KMS-11 (cell line): Measurements from ENCODE around the gene CYBA.

Experiments used
- H2AFZ ChIP-seq: fragments of 200-600 bp; sonication (generic); 2 replicates; pipeline ENCODE4 v1.6.1; 2016; ENCODE audit warnings: antibody characterized with exemption, mixed run types, low read depth
- H3K27ac ChIP-seq: fragments of 200-600 bp; sonication (generic); 2 replicates; pipeline ENCODE4 v1.6.1; 2016; ENCODE audit warnings: mild to moderate bottlenecking, mixed run types
- H3K27me3 ChIP-seq: fragments of 200-600 bp; sonication (generic); 2 replicates; pipeline ENCODE4 v1.6.1; 2017; ENCODE audit warnings: mild to moderate bottlenecking, low read depth, mixed run types, moderate library complexity; ENCODE audit not compliant: insufficient read depth
- H3K36me3 ChIP-seq: fragments of 200-600 bp; sonication (generic); 2 replicates; pipeline ENCODE4 v1.6.1; 2017; ENCODE audit warnings: mild to moderate bottlenecking, mixed run types; ENCODE audit not compliant: insufficient read depth
- H3K4me1 ChIP-seq: fragments of 200-600 bp; sonication (generic); 2 replicates; pipeline ENCODE4 v1.6.1; 2016; ENCODE audit warnings: mild to moderate bottlenecking, low read depth, mixed run types; ENCODE audit not compliant: poor library complexity, severe bottlenecking
- H3K4me2 ChIP-seq: fragments of 200-600 bp; sonication (generic); 2 replicates; pipeline ENCODE4 v1.7.0; 2016; ENCODE audit warnings: mild to moderate bottlenecking, mixed run types
- H3K4me3 ChIP-seq: fragments of 200-600 bp; sonication (generic); IDR thresholded peaks from 2 replicates; pipeline ENCODE4 v1.6.1; 2017; ENCODE audit warnings: low read depth, low read length, mixed read lengths; ENCODE audit not compliant: insufficient read depth
- H3K79me2 ChIP-seq: fragments of 200-600 bp; sonication (generic); 2 replicates; pipeline ENCODE4 v1.6.1; 2016; ENCODE audit warnings: low read depth, mixed run types; ENCODE audit not compliant: insufficient read depth
- H3K9ac ChIP-seq: fragments of 200-600 bp; sonication (generic); 2 replicates; pipeline ENCODE4 v1.6.1; 2016; ENCODE audit warnings: mild to moderate bottlenecking, mixed run types
- H4K20me1 ChIP-seq: fragments of 200-600 bp; sonication (generic); 2 replicates; pipeline ENCODE4 v1.6.1; 2016; ENCODE audit warnings: mild to moderate bottlenecking, mixed run types; ENCODE audit not compliant: insufficient read depth
- CTCF ChIP-seq: fragments of 200-600 bp; sonication (generic); conservative IDR thresholded peaks from 2 replicates; pipeline ENCODE4 v1.6.1; 2017; ENCODE audit warnings: low read depth, mild to moderate bottlenecking, antibody characterized with exemption, low read length, moderate library complexity, mixed read lengths

Gene CYBA

GRCh38 chr16:88697831-88698615 is 47.2 kb upstream of the CYBA start:
- Histone ChIP-seq H3K4me3 (no peak overlapping the region), H3K4me2 (no peak overlapping the region), H4K20me1 (no peaks in the 10 kb centered on the region), H3K79me2 (no peaks in the 10 kb centered on the region), H3K4me1 (peaks cover 17% of the 10 kb centered on the region), H3K27ac (no peak overlapping the region), H3K9ac (no peak overlapping the region), H2AFZ (no peak overlapping the region), H3K27me3 (no peaks in the 10 kb centered on the region), H3K36me3 (no peaks in the 10 kb centered on the region)
- no peak for TF ChIP-seq CTCF

- Histone ChIP-seq H3K79me2 (no peaks in the 10 kb centered on the region), H3K4me1 (peaks cover 20% of the 10 kb centered on the region), H3K27ac (no peak overlapping the region), H3K4me3 (no peak overlapping the region), H3K4me2 (no peak overlapping the region), H3K9ac (no peak overlapping the region), H4K20me1 (no peaks in the 10 kb centered on the region), H3K36me3 (no peaks in the 10 kb centered on the region), H2AFZ (no peak overlapping the region), H3K27me3 (no peaks in the 10 kb centered on the region)
- TF ChIP-seq CTCF = no peak
Observed at GRCh38 chr16:88697116-88697830, 46.4 kb upstream of the CYBA start.

- Histone ChIP-seq H2AFZ (no peak overlapping the region), H3K4me3 (no peak overlapping the region), H4K20me1 (no peaks in the 10 kb centered on the region), H3K36me3 (no peaks in the 10 kb centered on the region), H3K79me2 (no peaks in the 10 kb centered on the region), H3K9ac (no peak overlapping the region), H3K27me3 (0 out of 2 replicates have a peak, but pooled peaks cover 2% of the 10 kb centered on the region), H3K27ac (no peak overlapping the region), H3K4me2 (no peak overlapping the region), H3K4me1 (peaks cover 20% of the 10 kb centered on the region)
- no peak for TF ChIP-seq CTCF
Observed at GRCh38 chr16:88696441-88696840, 45.6 kb upstream of the CYBA start.

GRCh38 chr16:88695753-88696152 is 44.9 kb upstream of the CYBA start:
- H3K27ac ChIP-seq = no peak overlapping the region
- no peak overlapping the region for H2AFZ ChIP-seq
- H3K4me3 ChIP-seq = no peak overlapping the region
- no peak overlapping the region for H3K4me2 ChIP-seq
- no peak for TF ChIP-seq CTCF
- no peaks in the 10 kb centered on the region for H3K36me3 ChIP-seq
- peaks cover 4% of the 10 kb centered on the region; the same call in 1 of the 2 replicates for H3K27me3 ChIP-seq
- no peak overlapping the region for H3K9ac ChIP-seq
- no peaks in the 10 kb centered on the region for H3K79me2 ChIP-seq
- H3K4me1 ChIP-seq = peaks cover 13% of the 10 kb centered on the region
- H4K20me1 ChIP-seq = no peaks in the 10 kb centered on the region
